Osteoblast (primary cell): ENCODE measurements around the gene GRAMD1B. TPM values are rescaled to one million over a fixed set of nuclear protein-coding genes. Genes with fewer than 3 reads are reported as not detected.

Experiments used
- DNase-seq: peaks from one replicate; pipeline ENCODE4 v3.0.0; 2011; ENCODE audit warnings: low spot score, mixed read lengths; ENCODE audit not compliant: insufficient read length; ENCODE audit errors: missing footprints
- H2AFZ ChIP-seq: 2 replicates; pipeline ENCODE4 v1.6.0; 2011; ENCODE audit warnings: mild to moderate bottlenecking, low read length
- H3K27ac ChIP-seq: 2 replicates; pipeline ENCODE4 v1.5.1; 2011; ENCODE audit warnings: mild to moderate bottlenecking, low read depth, low read length, moderate library complexity
- H3K27me3 ChIP-seq: 2 replicates; pipeline ENCODE4 v1.6.0; 2012; ENCODE audit warnings: mild to moderate bottlenecking, control low read depth, inconsistent platforms, low read length, moderate library complexity; ENCODE audit not compliant: insufficient read depth
- H3K36me3 ChIP-seq: 2 replicates; pipeline ENCODE4 v1.5.1; 2011; ENCODE audit warnings: mild to moderate bottlenecking, low read length, control low read depth, moderate library complexity; ENCODE audit not compliant: insufficient read depth
- H3K4me1 ChIP-seq: 2 replicates; pipeline ENCODE4 v1.5.1; 2011; ENCODE audit warnings: mild to moderate bottlenecking, low read length, control low read depth, moderate library complexity; ENCODE audit not compliant: insufficient read depth
- H3K4me2 ChIP-seq: 2 replicates; pipeline ENCODE4 v1.6.0; 2011; ENCODE audit warnings: mild to moderate bottlenecking, low read length; ENCODE audit not compliant: insufficient read depth
- H3K4me3 ChIP-seq: fragments of 200-600 bp; sonication (generic); 3 replicates; pipeline ENCODE4 v1.5.1; 2012; ENCODE audit warnings: mild to moderate bottlenecking, low read length, inconsistent platforms; ENCODE audit not compliant: insufficient read depth
- H3K79me2 ChIP-seq: 2 replicates; pipeline ENCODE4 v1.6.0; 2012; ENCODE audit warnings: mild to moderate bottlenecking, low read length, control low read depth, inconsistent platforms; ENCODE audit not compliant: insufficient read depth
- H3K9me3 ChIP-seq: 2 replicates; pipeline ENCODE4 v1.5.1; 2011; ENCODE audit warnings: low read depth, low read length, control low read depth
- H4K20me1 ChIP-seq: 2 replicates; pipeline ENCODE4 v1.6.0; 2012; ENCODE audit warnings: mild to moderate bottlenecking, low read length, control low read depth; ENCODE audit not compliant: insufficient read depth
- total RNA-seq: library from RNA; depleted of rRNA; stranded (reverse); fragments of >200 nt; gene quantifications from 2 replicates; pipeline ENCODE4 v1.2.3, GENCODE V29; 2012
- TF ChIP-seq, protein P1 (sequence below): IDR thresholded peaks from 2 replicates; pipeline ENCODE4 v1.5.1; 2011; ENCODE audit warnings: mild to moderate bottlenecking, low read depth, low read length, moderate library complexity; ENCODE audit errors: extremely low read depth

GRAMD1B gene
- total RNA-seq, 1 donor = 15.2 TPM

DNA sequence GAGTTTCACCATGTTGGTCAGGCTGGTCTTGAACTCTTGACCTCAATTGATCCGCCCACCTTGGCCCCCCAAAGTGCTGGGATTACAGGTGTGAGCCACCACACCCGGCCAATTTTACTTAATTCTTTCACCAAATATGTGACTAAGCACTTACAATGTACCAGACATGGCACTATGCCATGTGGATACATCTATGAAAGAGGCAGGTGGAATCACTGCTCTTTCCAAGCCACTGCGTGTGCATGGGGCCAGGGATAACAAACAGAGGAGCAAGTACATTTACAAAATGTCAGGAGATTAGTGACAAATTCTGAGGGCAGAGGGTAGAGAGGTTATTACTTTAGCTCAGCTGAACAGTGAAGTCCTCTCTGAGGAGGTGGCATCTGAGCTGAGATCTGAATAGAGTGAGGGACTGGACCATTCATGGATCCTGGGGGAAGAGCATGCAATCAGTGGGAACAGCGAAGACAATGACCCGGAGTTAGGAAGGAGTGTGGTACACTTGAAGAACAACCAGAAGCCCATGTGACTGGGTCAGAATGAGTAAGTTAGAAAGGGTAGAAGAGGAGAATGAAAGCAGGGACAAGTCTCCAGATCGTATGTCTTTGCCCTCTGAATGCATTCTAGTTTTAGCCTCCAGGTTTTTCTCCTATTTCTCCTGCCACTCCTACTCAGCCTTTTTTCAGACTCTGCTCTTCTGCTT is 38.3 kb upstream of the GRAMD1B start:
- peaks cover 26% of the 10 kb centered on the region for H3K27me3 ChIP-seq
- H2AFZ ChIP-seq = no peak overlapping the region
- no peak overlapping the region for H3K4me2 ChIP-seq
- H4K20me1 ChIP-seq = no peaks in the 10 kb centered on the region
- no peak for DNase-seq
- no peaks in the 10 kb centered on the region for H3K4me1 ChIP-seq
- TF ChIP-seq, protein P1, sequence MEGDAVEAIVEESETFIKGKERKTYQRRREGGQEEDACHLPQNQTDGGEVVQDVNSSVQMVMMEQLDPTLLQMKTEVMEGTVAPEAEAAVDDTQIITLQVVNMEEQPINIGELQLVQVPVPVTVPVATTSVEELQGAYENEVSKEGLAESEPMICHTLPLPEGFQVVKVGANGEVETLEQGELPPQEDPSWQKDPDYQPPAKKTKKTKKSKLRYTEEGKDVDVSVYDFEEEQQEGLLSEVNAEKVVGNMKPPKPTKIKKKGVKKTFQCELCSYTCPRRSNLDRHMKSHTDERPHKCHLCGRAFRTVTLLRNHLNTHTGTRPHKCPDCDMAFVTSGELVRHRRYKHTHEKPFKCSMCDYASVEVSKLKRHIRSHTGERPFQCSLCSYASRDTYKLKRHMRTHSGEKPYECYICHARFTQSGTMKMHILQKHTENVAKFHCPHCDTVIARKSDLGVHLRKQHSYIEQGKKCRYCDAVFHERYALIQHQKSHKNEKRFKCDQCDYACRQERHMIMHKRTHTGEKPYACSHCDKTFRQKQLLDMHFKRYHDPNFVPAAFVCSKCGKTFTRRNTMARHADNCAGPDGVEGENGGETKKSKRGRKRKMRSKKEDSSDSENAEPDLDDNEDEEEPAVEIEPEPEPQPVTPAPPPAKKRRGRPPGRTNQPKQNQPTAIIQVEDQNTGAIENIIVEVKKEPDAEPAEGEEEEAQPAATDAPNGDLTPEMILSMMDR = no peak
- no peaks in the 10 kb centered on the region for H3K36me3 ChIP-seq
- no peaks in the 10 kb centered on the region for H3K9me3 ChIP-seq
- H3K4me3 ChIP-seq = no peak overlapping the region
- no peak overlapping the region for H3K27ac ChIP-seq
- H3K79me2 ChIP-seq = no peaks in the 10 kb centered on the region

GRCh38 chr11:123392431-123392830 is 37.6 kb upstream of the GRAMD1B start:
- Histone ChIP-seq H3K27ac (no peak overlapping the region), H3K36me3 (no peaks in the 10 kb centered on the region), H4K20me1 (no peaks in the 10 kb centered on the region), H3K79me2 (no peaks in the 10 kb centered on the region), H2AFZ (no peak overlapping the region), H3K27me3 (peaks cover 26% of the 10 kb centered on the region), H3K9me3 (no peaks in the 10 kb centered on the region), H3K4me1 (no peaks in the 10 kb centered on the region), H3K4me3 (no peak overlapping the region), H3K4me2 (no peak overlapping the region)
- TF ChIP-seq, protein P1 = no peak
- no peak for DNase-seq

GRCh38 chr11:123392844-123393243 is 37.2 kb upstream of the GRAMD1B start:
- Histone ChIP-seq H3K4me2 (no peak overlapping the region), H4K20me1 (no peaks in the 10 kb centered on the region), H3K27ac (no peak overlapping the region), H3K4me1 (no peaks in the 10 kb centered on the region), H3K4me3 (no peak overlapping the region), H3K36me3 (no peaks in the 10 kb centered on the region), H3K27me3 (peaks cover 26% of the 10 kb centered on the region), H2AFZ (no peak overlapping the region), H3K79me2 (no peaks in the 10 kb centered on the region), H3K9me3 (no peaks in the 10 kb centered on the region)
- no peak for DNase-seq
- TF ChIP-seq, protein P1 = no peak

DNA sequence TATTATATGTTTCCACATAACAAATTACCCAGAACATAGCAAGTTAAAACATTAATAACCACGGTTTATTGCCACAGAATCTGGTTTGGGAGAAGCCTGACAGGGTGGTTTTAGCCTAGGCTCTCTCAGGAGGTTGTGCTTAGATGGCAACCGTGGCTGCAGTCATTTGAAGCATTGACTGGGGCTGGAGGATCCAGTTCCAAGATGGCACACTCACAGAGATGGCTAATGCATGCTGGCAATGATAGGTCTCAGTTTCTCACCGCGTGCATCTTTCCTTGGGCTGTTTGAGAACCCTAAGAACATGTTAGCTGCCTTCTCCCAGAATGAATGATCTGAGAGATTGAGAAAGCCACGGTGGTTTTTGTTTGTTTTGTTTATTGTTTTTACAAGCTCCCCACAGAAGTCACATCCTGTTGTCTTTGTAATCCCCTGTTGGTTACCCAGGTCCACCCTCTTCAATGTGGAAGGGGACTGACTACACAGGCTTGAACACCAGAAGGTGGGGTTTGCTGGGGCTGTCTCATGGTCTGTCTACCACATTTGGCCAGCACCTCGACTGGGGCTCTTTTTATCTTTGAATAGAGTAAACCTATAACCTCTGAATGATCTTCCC is 36.6 kb upstream of the GRAMD1B start:
- Histone ChIP-seq H3K4me2 (no peak overlapping the region), H3K27me3 (peaks cover 26% of the 10 kb centered on the region), H3K4me3 (no peak overlapping the region)

More for the DNA sequence above, 36.6 kb upstream of the GRAMD1B start:
- TF ChIP-seq, protein P1 = no peak
- DNase-seq = no peak
- H3K27ac ChIP-seq = no peak overlapping the region
- no peaks in the 10 kb centered on the region for H3K79me2 ChIP-seq
- H3K36me3 ChIP-seq = no peaks in the 10 kb centered on the region
- H2AFZ ChIP-seq = no peak overlapping the region
- no peaks in the 10 kb centered on the region for H3K4me1 ChIP-seq
- H3K9me3 ChIP-seq = no peaks in the 10 kb centered on the region
- H4K20me1 ChIP-seq = no peaks in the 10 kb centered on the region
